ENCODE data around the gene RRM1.

- TF ChIP-seq, protein P1, sequence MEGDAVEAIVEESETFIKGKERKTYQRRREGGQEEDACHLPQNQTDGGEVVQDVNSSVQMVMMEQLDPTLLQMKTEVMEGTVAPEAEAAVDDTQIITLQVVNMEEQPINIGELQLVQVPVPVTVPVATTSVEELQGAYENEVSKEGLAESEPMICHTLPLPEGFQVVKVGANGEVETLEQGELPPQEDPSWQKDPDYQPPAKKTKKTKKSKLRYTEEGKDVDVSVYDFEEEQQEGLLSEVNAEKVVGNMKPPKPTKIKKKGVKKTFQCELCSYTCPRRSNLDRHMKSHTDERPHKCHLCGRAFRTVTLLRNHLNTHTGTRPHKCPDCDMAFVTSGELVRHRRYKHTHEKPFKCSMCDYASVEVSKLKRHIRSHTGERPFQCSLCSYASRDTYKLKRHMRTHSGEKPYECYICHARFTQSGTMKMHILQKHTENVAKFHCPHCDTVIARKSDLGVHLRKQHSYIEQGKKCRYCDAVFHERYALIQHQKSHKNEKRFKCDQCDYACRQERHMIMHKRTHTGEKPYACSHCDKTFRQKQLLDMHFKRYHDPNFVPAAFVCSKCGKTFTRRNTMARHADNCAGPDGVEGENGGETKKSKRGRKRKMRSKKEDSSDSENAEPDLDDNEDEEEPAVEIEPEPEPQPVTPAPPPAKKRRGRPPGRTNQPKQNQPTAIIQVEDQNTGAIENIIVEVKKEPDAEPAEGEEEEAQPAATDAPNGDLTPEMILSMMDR (IDR thresholded peaks at IDR 0.05), result no peak
- no peak for TF ChIP-seq POLR2A (IDR thresholded peaks at IDR 0.05)
Measured at GRCh38 chr11:4161305-4161704, 66.7 kb downstream of the RRM1 start.
